Spinal cord (tissue), 10 donors: ENCODE results near the gene COMP. TPM values are rescaled to one million over a fixed set of nuclear protein-coding genes. Genes with fewer than 3 reads are reported as not detected.
A peak's percentile ranks its signal among the peaks of the same experiment; 100 is the strongest.

Source experiments
- DNase-seq, 6 donors: peaks; one replicate each; pipeline versions ENCODE4 v3.0.0 to v3.0.0-alpha.2; 2013 to 2015; ENCODE audit warnings: low spot score in 6 of 6, low read depth in 4 of 6
- H3K27ac ChIP-seq: one replicate; pipeline ENCODE4 v1.5.1; 2013; ENCODE audit warnings: low read depth, low read length, control low read depth
- H3K27me3 ChIP-seq: one replicate; pipeline ENCODE4 v1.6.1; 2013; ENCODE audit warnings: low read length; ENCODE audit not compliant: control insufficient read depth, insufficient read depth
- H3K36me3 ChIP-seq: one replicate; pipeline ENCODE4 v1.6.1; 2013; ENCODE audit warnings: low read length; ENCODE audit not compliant: control insufficient read depth, insufficient read depth
- H3K4me1 ChIP-seq: one replicate; pipeline ENCODE4 v1.6.1; 2013; ENCODE audit warnings: low read length; ENCODE audit not compliant: control insufficient read depth, insufficient read depth
- H3K4me3 ChIP-seq: one replicate; pipeline ENCODE4 v1.5.1; 2013; ENCODE audit warnings: low read depth, low read length, control low read depth
- H3K9me3 ChIP-seq: one replicate; pipeline ENCODE4 v1.6.1; 2013; ENCODE audit warnings: low read length; ENCODE audit not compliant: control insufficient read depth, insufficient read depth
- WGBS: methylation state at CpG from one replicate; pipeline ENCODE4 v1.1.5; 2013; ENCODE audit warnings: missing lambda C conversion rate; ENCODE audit not compliant: insufficient coverage; 5-methylcytosine and 5-hydroxymethylcytosine counted together
- polyA plus RNA-seq, 2 donors: library from polyadenylated mRNA; unstranded; fragments of 120-200 nt; gene quantifications; one replicate each; pipeline ENCODE4 v1.2.1, GENCODE V29; 2013; ENCODE audit not compliant: insufficient read length in 2 of 2
- total RNA-seq, 2 donors: library from RNA; depleted of rRNA in 1 of 2; stranded (reverse); fragments of 120-200 nt in 1 of 2; fragments of >200 nt in 1 of 2; gene quantifications; one replicate each; pipeline versions ENCODE4 v1.2.3 to v1.2.4, GENCODE V29; 2013 to 2014
- donor health status: healthy.

The COMP gene
- total and polyA plus RNA-seq, 4 donors, result 0.23 to 0.40 (median 0.32) TPM; not detected in 1

GRCh38 chr19:18763674-18764590 is 27.2 kb downstream of the COMP start:
- Histone ChIP-seq H3K4me3 (no peak overlapping the region), H3K4me1 (peaks cover 51% of the 10 kb centered on the region), H3K27me3 (no peaks in the 10 kb centered on the region), H3K27ac (no peak overlapping the region), H3K9me3 (no peaks in the 10 kb centered on the region), H3K36me3 (peaks cover 82% of the 10 kb centered on the region)
- DNase-seq, result no peak
- 82% methylated on average over 36 of the region's 41 CpGs for WGBS

- Histone ChIP-seq H3K27me3 (no peaks in the 10 kb centered on the region), H3K4me1 (peaks cover 45% of the 10 kb centered on the region), H3K27ac (peak overlapping the region; percentile 64), H3K4me3 (no peak overlapping the region), H3K36me3 (peaks cover 76% of the 10 kb centered on the region), H3K9me3 (no peaks in the 10 kb centered on the region)
- peak; percentile 55 to 90 (median 60) for DNase-seq
- WGBS, result 21% methylated on average over 24 of the region's 35 CpGs
These were observed 28.7 kb downstream of the COMP start for GRCh38 chr19:18762125-18763023.

DNA sequence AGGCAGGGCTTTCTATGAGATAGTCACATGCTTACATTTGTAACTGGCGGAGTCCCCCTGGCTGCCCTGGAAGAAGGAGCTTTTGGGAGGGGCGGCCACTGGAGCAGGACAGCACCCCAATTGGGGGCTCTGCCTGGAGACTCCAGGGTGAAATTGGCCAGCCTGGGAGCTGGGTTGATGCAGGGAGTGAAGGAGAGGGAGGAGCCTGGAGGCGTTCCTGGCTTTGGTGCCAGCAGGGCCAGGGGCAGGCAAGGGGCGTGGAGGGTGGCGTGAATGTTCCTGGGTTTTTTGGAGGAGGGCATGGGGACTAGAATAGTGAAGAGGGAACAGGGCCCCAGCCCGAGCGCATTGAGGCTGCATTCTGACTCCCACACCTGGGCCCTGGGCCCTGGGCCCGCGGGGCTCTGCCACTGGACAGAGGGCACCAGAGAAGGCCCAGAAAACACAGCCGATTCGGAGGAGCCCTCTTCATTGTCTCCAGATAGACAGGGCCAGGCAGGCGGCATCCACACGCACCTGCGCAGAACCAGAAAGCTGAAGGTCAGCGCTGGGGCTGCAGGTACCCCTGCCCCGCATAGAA is 29.5 kb downstream of the COMP start:
- H3K4me3 ChIP-seq, result no peak overlapping the region
- DNase-seq, result peak in 1 of 6 donors; percentile 32
- H3K36me3 ChIP-seq, result peaks cover 81% of the 10 kb centered on the region
- H3K9me3 ChIP-seq, result no peaks in the 10 kb centered on the region
- peak overlapping the region; percentile 64 for H3K27ac ChIP-seq
- H3K4me1 ChIP-seq, result peaks cover 45% of the 10 kb centered on the region
- H3K27me3 ChIP-seq, result no peaks in the 10 kb centered on the region
- 74% methylated on average over 14 of the region's 16 CpGs for WGBS

DNA sequence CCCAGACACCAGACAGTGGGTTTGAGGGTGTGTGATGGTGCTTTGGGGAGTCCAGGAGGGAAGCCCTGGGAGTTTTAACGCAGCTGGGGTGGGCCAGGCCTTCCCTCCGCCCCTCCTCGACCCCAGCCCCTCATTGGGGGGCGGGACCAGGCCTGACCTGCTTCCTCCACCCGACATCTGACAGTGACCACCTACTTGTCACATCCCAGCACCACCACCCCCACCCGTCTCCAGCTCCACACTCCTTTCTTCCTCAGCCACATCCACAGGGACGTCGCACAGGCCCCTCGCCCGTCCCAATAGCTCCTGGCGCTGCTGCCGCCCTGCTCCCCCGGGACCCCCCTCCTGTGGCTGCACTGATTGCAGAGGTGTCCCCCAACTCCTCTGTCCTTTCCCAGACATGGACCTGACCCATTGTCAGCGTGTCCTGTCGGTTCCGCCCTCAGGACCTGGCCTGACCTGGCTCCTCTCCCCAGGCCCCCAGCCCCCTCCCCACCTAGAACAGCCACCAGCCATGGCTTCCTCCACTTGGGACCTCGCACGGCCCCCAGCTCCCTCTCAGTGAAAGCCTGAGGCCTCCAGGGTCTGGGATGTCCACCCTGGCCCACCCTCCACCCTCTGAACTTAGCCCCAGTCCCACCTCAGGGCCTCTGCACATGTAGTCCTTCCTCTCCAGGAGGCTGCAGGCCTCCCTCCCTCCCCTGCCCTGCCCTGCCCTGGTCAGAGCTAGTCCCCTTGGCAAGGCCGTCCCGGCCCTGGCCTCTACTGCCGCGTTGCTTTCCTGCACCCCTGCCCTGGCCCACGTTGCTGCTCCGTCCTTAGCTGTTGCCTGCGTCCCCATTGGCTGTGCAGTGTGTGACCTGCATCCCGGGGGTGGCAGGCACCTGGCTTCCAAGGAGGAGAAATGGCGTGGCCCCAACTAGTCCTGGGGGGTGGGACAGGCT is 30.4 kb downstream of the COMP start:
- WGBS, result 82% methylated on average over 24 of the region's 27 CpGs
- peak overlapping the region; percentile 7 for H3K27ac ChIP-seq
- H3K36me3 ChIP-seq, result peaks cover 77% of the 10 kb centered on the region

GRCh38 chr19:18759995-18760426 is 31.1 kb downstream of the COMP start:
- Histone ChIP-seq H3K36me3 (peaks cover 78% of the 10 kb centered on the region), H3K4me3 (no peak overlapping the region), H3K9me3 (no peaks in the 10 kb centered on the region), H3K27me3 (no peaks in the 10 kb centered on the region), H3K4me1 (peaks cover 45% of the 10 kb centered on the region), H3K27ac (no peak overlapping the region)
- WGBS, result 93% methylated on average over 20 of the region's 22 CpGs
- no peak for DNase-seq

More for the DNA sequence above, 30.4 kb downstream of the COMP start:
- peaks cover 45% of the 10 kb centered on the region for H3K4me1 ChIP-seq
- H3K9me3 ChIP-seq, result no peaks in the 10 kb centered on the region
- no peak for DNase-seq
- no peaks in the 10 kb centered on the region for H3K27me3 ChIP-seq
- H3K4me3 ChIP-seq, result no peak overlapping the region

DNA sequence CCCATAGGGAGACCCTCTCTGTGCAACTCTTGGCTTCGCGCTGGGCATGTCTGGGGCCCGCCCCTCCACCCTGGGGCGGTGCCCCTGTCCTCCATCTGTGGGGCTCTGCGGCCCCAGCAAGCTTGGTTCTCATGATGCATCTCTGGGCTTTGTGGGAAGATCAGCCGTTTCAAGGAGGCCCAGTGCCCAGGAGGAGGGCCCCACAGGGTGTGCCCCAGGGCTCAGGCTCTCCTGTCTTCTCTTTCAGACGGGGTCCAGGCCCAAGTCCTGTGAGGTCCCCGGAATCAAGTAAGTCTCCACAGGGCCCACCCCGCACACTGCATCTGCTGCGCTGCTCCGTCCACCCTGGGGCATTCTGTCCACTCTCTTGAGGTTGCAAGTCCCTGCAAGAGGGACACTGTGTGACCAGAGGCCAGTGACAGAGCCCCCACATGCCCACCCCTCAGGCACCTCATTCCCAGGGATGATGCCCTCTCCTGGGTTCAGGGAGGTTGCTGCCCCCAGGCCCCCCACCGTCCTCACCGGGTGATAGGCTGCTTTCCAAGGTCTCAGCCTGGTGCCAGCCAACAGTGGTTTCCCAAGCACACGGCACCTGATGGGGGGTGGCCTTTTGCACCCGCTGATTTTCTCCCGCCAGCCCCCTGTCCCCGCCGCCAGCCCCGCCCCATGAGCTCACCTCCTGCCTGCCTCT is 31.7 kb downstream of the COMP start:
- Histone ChIP-seq H3K9me3 (no peaks in the 10 kb centered on the region), H3K27ac (no peak overlapping the region), H3K4me1 (peaks cover 44% of the 10 kb centered on the region), H3K4me3 (no peak overlapping the region), H3K27me3 (no peaks in the 10 kb centered on the region), H3K36me3 (peaks cover 74% of the 10 kb centered on the region)
- no peak for DNase-seq
- WGBS, result 91% methylated on average over 18 of the region's 19 CpGs

GRCh38 chr19:18756896-18757295 is 34.2 kb downstream of the COMP start:
- peaks cover 74% of the 10 kb centered on the region for H3K36me3 ChIP-seq

DNA sequence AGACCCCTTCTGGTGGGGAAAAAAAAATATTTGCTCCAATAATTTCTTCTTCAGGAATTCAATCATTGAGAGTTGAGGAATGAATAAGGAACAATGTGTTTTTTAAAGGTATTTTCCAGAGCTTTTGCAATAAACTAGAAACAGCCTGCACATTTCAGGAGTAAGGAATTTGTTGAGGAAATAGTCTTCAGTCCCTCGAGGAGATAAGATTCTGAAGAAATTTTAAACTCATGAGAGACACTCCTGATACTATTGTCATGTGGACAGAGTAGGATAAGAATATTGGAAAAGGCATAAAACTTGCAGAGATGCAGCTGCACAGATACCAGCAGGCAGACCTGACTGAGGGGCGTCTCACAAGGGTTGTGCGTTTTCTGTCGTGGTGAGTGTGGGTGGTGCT is 36.6 kb downstream of the COMP start:
- DNase-seq, result no peak
- Histone ChIP-seq H3K27me3 (no peaks in the 10 kb centered on the region), H3K4me3 (no peak overlapping the region), H3K4me1 (no peaks in the 10 kb centered on the region), H3K27ac (no peak overlapping the region), H3K9me3 (no peaks in the 10 kb centered on the region), H3K36me3 (peaks cover 75% of the 10 kb centered on the region)
- no CpG with 5 or more reads among the region's 4 CpGs for WGBS

More at GRCh38 chr19:18756896-18757295, 34.2 kb downstream of the COMP start:
- Histone ChIP-seq H3K27ac (no peak overlapping the region), H3K4me3 (no peak overlapping the region), H3K9me3 (no peaks in the 10 kb centered on the region), H3K4me1 (peaks cover 19% of the 10 kb centered on the region), H3K27me3 (no peaks in the 10 kb centered on the region)
- WGBS, result 83% methylated on average over 16 of the region's 16 CpGs
- DNase-seq, result no peak
